ENCODE results near the gene GLIS1. TPM values are rescaled to one million over a fixed set of nuclear protein-coding genes. Genes with fewer than 3 reads are reported as not detected.

GLIS1 gene
- total RNA-seq, 2 experiments from 2014 or later = not detected

DNA sequence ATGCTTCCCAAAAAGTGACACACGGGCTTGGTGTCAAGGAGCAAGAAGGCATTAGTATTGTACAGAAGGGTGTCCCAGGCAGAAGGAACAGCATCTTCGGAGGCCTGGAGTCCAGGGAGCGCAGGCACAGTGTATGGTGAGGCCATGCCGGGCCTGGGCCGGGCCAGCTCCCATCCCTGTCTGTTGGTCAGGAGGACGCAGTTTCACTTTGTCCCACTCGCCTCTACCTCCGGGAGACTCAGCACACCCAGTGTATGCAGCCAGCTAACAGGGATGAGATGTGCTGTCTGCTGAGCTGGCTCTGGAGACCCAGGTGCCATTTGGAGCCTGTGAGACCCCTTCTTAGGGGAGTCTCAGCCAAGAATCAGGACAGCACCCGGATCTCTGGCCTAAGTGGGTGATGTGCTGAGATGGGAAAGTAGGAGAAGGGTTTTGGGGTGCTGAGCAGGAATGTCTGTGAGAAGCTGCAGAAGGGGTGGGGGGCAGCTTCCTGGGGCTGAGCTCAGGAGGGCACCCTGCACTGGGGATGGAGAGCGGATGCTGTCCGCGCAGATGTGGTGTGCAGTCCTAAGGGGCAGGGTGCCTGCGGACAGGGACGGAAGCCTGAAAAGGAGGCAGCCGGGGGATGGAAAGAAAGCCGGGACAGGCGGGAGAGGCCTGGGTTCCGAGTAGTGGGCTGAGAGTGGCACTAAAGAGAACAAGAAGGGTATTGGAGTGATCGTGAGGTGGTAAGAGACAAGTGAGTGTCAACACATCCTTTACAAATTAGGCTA lies 254.1 kb downstream of the GLIS1 start:
- Mint-ChIP-seq H3K36me3 (ENCODE audit: low read depth) (no peaks in the 10 kb centered on the region), H3K27me3 (peaks cover 9% of the 10 kb centered on the region), H3K27ac (no peak overlapping the region), H3K4me3 (no peak overlapping the region), H3K9me3 (no peaks in the 10 kb centered on the region), H3K4me1 (ENCODE audit: low read depth) (no peaks in the 10 kb centered on the region)
- no peak for DNase-seq
- ATAC-seq = no peak
- TF ChIP-seq CTCF (IDR thresholded peaks at IDR 0.05) = no peak
- CTCF ChIA-PET = interaction anchor here (0.6 to 2.4 kb wide), 18 partner anchors 10 to 474 kb away, joined by 3 to 8 read pairs (median 4); no protein-coding TSS in a partner anchor
- POLR2A ChIA-PET = interaction anchor here (1.5 kb wide), 1 partner anchor 19 kb away, joined by 3 read pairs; no protein-coding TSS in a partner anchor
- intact Hi-C loops (cut with micrococcal nuclease) = loop anchor here (2.0 to 5.0 kb wide), 2 partner anchors 197 to 270 kb away; no protein-coding TSS in a partner anchor

GRCh38 chr1:53483656-53484055 lies 255.3 kb downstream of the GLIS1 start:
- intact Hi-C loops (cut with micrococcal nuclease) = loop anchor here (2.0 kb wide), 1 partner anchor 271 kb away; no protein-coding TSS in a partner anchor
- DNase-seq (no peak), ATAC-seq (no peak)
- no peak overlapping the region for H3K4me3 Mint-ChIP-seq
- H3K9me3 Mint-ChIP-seq = no peaks in the 10 kb centered on the region
- ChIA-PET CTCF (interaction anchor here (1.3 to 1.8 kb wide), 5 partner anchors 10 to 243 kb away, joined by 3 to 6 read pairs (median 4); no protein-coding TSS in a partner anchor), POLR2A (no interaction called here)
- H3K36me3 Mint-ChIP-seq (ENCODE audit: low read depth) = no peaks in the 10 kb centered on the region
- TF ChIP-seq CTCF (IDR thresholded peaks at IDR 0.05) = no peak
- no peaks in the 10 kb centered on the region for H3K4me1 Mint-ChIP-seq (ENCODE audit: low read depth)
- H3K27ac Mint-ChIP-seq = no peak overlapping the region
- peaks cover 7% of the 10 kb centered on the region for H3K27me3 Mint-ChIP-seq

- Mint-ChIP-seq H3K4me3 (no peak overlapping the region), H3K27me3 (peaks cover 6% of the 10 kb centered on the region), H3K4me1 (ENCODE audit: low read depth) (no peaks in the 10 kb centered on the region), H3K36me3 (ENCODE audit: low read depth) (no peaks in the 10 kb centered on the region), H3K27ac (no peak overlapping the region), H3K9me3 (no peaks in the 10 kb centered on the region)
- TF ChIP-seq CTCF (IDR thresholded peaks at IDR 0.05) = no peak
- DNase-seq = no peak
- ChIA-PET POLR2A (interaction anchor here (0.6 kb wide), 1 partner anchor 17 kb away, joined by 3 read pairs; no protein-coding TSS in a partner anchor), CTCF (interaction anchor here (1.8 kb wide), 1 partner anchor 199 kb away, joined by 4 read pairs; no protein-coding TSS in a partner anchor)
- no peak for ATAC-seq
- intact Hi-C loops (cut with micrococcal nuclease) = no loop called here
Observed at GRCh38 chr1:53483170-53483569, 255.8 kb downstream of the GLIS1 start.

DNA sequence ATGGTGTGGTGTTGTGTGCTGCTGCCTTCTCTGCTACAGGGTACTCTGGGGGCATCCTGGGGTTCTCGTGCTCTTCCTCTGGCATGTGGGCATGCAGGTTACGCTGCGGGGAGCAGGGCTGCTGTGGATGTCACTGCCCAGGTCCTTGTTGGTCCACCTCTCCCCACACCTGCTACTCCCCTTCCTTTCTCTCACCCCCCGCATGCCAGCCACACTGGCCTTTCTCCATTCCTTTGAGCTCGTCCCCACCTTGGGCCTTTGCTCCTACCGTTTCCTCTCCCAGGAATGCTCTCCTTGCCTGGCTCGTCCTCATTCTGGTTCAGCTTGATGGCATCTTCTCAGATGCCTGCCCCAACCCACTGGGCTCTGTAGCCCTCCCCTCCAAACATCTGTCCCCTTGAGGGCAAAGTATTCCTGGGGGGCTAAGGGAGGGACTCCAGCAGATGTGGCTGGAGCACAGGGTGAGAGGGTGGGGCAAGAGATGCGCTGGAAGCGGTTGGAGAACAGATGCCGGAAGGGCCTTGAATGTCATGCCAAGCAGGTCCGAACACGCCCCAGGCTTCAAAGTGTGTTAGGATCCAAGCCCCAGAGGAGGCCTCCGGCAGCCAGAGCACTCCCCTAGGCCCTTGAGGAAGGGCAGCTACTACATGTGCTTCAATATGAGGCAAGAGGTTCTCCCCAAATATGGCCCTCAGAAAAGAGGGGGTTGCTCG lies 256.4 kb downstream of the GLIS1 start:
- ChIA-PET POLR2A (interaction anchor here (0.6 kb wide), 1 partner anchor 16 kb away, joined by 3 read pairs; no protein-coding TSS in a partner anchor), CTCF (no interaction called here)
- Mint-ChIP-seq H3K9me3 (no peaks in the 10 kb centered on the region), H3K27ac (no peak overlapping the region), H3K36me3 (ENCODE audit: low read depth) (no peaks in the 10 kb centered on the region), H3K4me3 (no peak overlapping the region), H3K4me1 (ENCODE audit: low read depth) (no peaks in the 10 kb centered on the region), H3K27me3 (peaks cover 6% of the 10 kb centered on the region)
- intact Hi-C loops (cut with micrococcal nuclease) = no loop called here
- TF ChIP-seq CTCF (IDR thresholded peaks at IDR 0.05) = no peak
- ATAC-seq (no peak), DNase-seq (no peak)

All from activated CD8-positive, alpha-beta T cell treated with anti-CD3 and anti-CD28 coated beads for 36 hours (primary cell).